Measurements from ENCODE around the gene CFAP300. TPM values are rescaled to one million over a fixed set of nuclear protein-coding genes. Genes with fewer than 3 reads are reported as not detected.

CFAP300 gene
- total RNA-seq, 6 experiments from 2014 or later, result not detected

DNA sequence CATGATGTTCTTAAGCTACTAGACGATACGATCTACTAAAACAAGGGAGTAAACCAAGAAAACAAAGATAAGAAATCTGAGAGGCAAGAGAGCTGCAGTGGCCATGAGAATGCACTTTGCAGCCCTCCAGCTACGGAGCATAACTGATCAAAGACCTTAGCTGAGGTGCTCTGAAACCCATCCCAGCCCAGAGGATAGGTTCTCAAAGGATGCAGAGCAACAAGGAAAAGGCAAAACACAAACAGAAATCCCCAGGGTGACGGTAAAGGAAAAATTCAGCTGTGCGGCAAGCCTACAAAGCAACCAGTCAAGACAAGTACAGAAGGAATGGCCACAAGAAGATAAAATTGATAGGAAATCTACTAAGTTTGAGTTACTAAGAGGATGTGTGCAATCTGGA lies 32.5 kb upstream of the CFAP300 start:
- H3K36me3 ChIP-seq, result no peaks in the 10 kb centered on the region
- H3K4me1 ChIP-seq, result no peaks in the 10 kb centered on the region
- no peak for DNase-seq
- 85% methylated on average over 4 of the region's 5 CpGs for WGBS (ENCODE audit: insufficient coverage, low coverage, low lambda C conversion rate, missing lambda C conversion rate)
- intact Hi-C loops (cut with DNase I), result no loop called here
- H3K27ac ChIP-seq, result no peak overlapping the region
- no peak for TF ChIP-seq POLR2A (IDR thresholded peaks at IDR 0.05)
- TF ChIP-seq, protein P1, sequence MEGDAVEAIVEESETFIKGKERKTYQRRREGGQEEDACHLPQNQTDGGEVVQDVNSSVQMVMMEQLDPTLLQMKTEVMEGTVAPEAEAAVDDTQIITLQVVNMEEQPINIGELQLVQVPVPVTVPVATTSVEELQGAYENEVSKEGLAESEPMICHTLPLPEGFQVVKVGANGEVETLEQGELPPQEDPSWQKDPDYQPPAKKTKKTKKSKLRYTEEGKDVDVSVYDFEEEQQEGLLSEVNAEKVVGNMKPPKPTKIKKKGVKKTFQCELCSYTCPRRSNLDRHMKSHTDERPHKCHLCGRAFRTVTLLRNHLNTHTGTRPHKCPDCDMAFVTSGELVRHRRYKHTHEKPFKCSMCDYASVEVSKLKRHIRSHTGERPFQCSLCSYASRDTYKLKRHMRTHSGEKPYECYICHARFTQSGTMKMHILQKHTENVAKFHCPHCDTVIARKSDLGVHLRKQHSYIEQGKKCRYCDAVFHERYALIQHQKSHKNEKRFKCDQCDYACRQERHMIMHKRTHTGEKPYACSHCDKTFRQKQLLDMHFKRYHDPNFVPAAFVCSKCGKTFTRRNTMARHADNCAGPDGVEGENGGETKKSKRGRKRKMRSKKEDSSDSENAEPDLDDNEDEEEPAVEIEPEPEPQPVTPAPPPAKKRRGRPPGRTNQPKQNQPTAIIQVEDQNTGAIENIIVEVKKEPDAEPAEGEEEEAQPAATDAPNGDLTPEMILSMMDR (IDR thresholded peaks at IDR 0.05), result no peak
- no peak overlapping the region for H3K4me3 ChIP-seq
- no peaks in the 10 kb centered on the region for H3K27me3 ChIP-seq
- ATAC-seq, result no peak
- no peaks in the 10 kb centered on the region for H3K9me3 ChIP-seq

GRCh38 chr11:102017026-102017425 lies 30.2 kb upstream of the CFAP300 start:
- ATAC-seq (no peak), DNase-seq (no peak)
- H3K4me3 ChIP-seq, result no peak overlapping the region
- no peaks in the 10 kb centered on the region for H3K27me3 ChIP-seq
- TF ChIP-seq POLR2A (IDR thresholded peaks at IDR 0.05), result no peak
- TF ChIP-seq, protein P1 (IDR thresholded peaks at IDR 0.05), result no peak
- no peak overlapping the region for H3K27ac ChIP-seq
- no peaks in the 10 kb centered on the region for H3K9me3 ChIP-seq
- intact Hi-C loops (cut with DNase I), result no loop called here
- 72% methylated on average over 3 of the region's 3 CpGs for WGBS (ENCODE audit: insufficient coverage, low coverage, low lambda C conversion rate, missing lambda C conversion rate)
- no peaks in the 10 kb centered on the region for H3K4me1 ChIP-seq
- no peaks in the 10 kb centered on the region for H3K36me3 ChIP-seq

DNA sequence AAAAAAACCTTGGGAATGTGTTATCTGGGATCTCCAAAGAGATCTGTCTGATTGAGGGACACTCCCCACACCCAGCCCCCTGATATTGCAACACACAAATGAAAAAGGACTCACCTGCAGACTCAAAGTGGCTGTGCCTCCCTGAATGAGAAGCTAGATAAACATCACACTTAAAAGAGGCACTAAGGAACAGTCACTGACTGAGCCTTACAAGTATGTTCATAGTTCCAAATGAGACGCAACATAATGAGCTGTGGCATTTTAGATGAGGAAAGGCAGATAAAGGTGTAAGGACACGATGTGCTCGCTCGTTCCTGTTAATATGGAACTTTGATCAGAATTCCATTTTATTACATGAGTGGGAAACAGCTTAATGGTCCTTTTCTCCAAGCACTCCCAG lies 21.0 kb upstream of the CFAP300 start:
- DNase-seq, result no peak
- Histone ChIP-seq H3K9me3 (no peaks in the 10 kb centered on the region), H3K27ac (no peak overlapping the region), H3K27me3 (no peaks in the 10 kb centered on the region), H3K4me3 (no peak overlapping the region), H3K36me3 (no peaks in the 10 kb centered on the region), H3K4me1 (no peaks in the 10 kb centered on the region)
- intact Hi-C loops (cut with DNase I), result no loop called here
- TF ChIP-seq POLR2A (IDR thresholded peaks at IDR 0.05), result no peak
- TF ChIP-seq, protein P1 (IDR thresholded peaks at IDR 0.05), result no peak
- ATAC-seq, result no peak
- WGBS (ENCODE audit: insufficient coverage, low coverage, low lambda C conversion rate, missing lambda C conversion rate), result 21% methylated on average over 3 of the region's 4 CpGs

DNA sequence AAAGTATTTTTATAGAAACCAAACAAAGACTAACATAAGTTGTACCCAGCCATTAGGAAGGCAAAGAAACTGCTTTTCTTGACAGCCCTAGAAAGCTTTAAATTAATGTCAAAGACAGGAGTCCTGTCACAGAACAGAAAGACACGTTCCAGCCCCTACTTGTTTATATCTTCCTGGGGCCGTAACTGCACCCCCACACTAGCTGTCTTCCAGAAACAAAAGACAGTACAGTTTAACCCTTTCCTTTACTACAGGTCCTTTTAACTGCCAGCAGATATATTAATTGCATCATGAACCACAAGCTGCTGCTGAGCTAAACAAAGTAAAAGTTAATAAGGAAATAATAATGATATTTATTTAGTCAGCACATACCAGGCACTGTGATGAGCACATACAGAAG lies 20.3 kb upstream of the CFAP300 start:
- H3K9me3 ChIP-seq, result no peaks in the 10 kb centered on the region
- DNase-seq (no peak), ATAC-seq (no peak)
- no peaks in the 10 kb centered on the region for H3K4me1 ChIP-seq
- no peak overlapping the region for H3K4me3 ChIP-seq
- intact Hi-C loops (cut with DNase I), result no loop called here
- no peak overlapping the region for H3K27ac ChIP-seq
- no peaks in the 10 kb centered on the region for H3K27me3 ChIP-seq
- H3K36me3 ChIP-seq, result no peaks in the 10 kb centered on the region
- no peak for TF ChIP-seq POLR2A (IDR thresholded peaks at IDR 0.05)
- TF ChIP-seq, protein P1 (IDR thresholded peaks at IDR 0.05), result no peak
- 9% methylated on average over 2 of the region's 2 CpGs for WGBS (ENCODE audit: insufficient coverage, low coverage, low lambda C conversion rate, missing lambda C conversion rate)

DNA sequence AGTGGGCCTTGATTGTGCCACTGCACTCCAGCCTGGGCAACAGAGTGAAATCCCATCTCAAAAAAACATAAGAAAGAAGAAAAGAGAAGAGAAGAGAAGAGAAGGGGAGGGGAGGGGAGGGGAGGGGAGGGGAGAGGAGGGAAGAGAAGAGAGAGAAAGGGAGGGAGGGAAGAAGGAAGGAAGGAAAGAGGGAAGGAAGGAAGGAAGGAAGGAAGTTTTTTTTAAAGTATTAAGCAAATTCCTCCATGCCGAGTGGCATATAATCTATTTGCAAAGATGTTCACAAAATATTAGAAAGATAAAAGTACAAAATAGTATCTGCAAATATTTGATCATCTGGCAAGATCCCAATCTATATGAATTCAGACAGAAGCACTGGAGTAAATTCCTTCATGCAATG lies 10.5 kb upstream of the CFAP300 start:
- Histone ChIP-seq H3K9me3 (no peaks in the 10 kb centered on the region), H3K27ac (no peak overlapping the region), H3K36me3 (no peaks in the 10 kb centered on the region), H3K4me1 (no peaks in the 10 kb centered on the region), H3K4me3 (no peak overlapping the region), H3K27me3 (no peaks in the 10 kb centered on the region)
- no peak for TF ChIP-seq POLR2A (IDR thresholded peaks at IDR 0.05)
- TF ChIP-seq, protein P1 (IDR thresholded peaks at IDR 0.05), result no peak
- 50% methylated on average over 1 of the region's 1 CpG for WGBS (ENCODE audit: insufficient coverage, low coverage, low lambda C conversion rate, missing lambda C conversion rate)
- intact Hi-C loops (cut with DNase I), result no loop called here
- DNase-seq (no peak), ATAC-seq (no peak)

All from right lobe of liver (tissue), 6 donors.